K562 (cell line): ENCODE measurements around the gene TLCD1. TPM values are rescaled to one million over a fixed set of nuclear protein-coding genes. Genes with fewer than 3 reads are reported as not detected.

Experiments
- ELF4 ChIP-seq: fragments of 450-650 bp; formaldehyde crosslinking; IDR thresholded peaks from 2 replicates; pipeline ENCODE4 v1.4.0; 2022; ENCODE audit warnings: missing genetic modification characterization
- FOSL1 ChIP-seq: fragments of 200-800 bp; sonication (Bioruptor generic); conservative IDR thresholded peaks from 2 replicates; pipeline ENCODE4 v1.6.1; 2016; ENCODE audit warnings: missing genetic modification characterization, missing compliant biosample characterization
- MCM7 ChIP-seq, 2 experiments: fragments of 450-650 bp; IDR thresholded peaks; 2 replicates each; pipeline ENCODE4 v1.6.1; 2016 to 2018
- NELFE ChIP-seq: IDR thresholded peaks from 2 replicates; pipeline ENCODE4 v1.6.1; 2011; ENCODE audit warnings: mild to moderate bottlenecking; ENCODE audit not compliant: insufficient read depth, insufficient read length
- RBM17 ChIP-seq: fragments of 200-400 bp; formaldehyde crosslinking; IDR thresholded peaks from 2 replicates; pipeline ENCODE4 v1.6.1; 2017; ENCODE audit warnings: low read depth, mild to moderate bottlenecking, low read length, borderline replicate concordance
- SLC30A9 ChIP-seq: fragments of 250-450 bp; sonication (Bioruptor Pico); IDR thresholded peaks from 2 replicates; pipeline ENCODE4 v1.8.0; 2022; ENCODE audit warnings: mild to moderate bottlenecking, moderate library complexity
- TGIF2 ChIP-seq: sonication (generic); formaldehyde crosslinking; IDR thresholded peaks from 2 replicates; pipeline ENCODE4 v1.8.1; 2022; ENCODE audit warnings: mild to moderate bottlenecking, missing genetic modification reagents, moderate library complexity
- THRAP3 ChIP-seq: fragments of 450-650 bp; IDR thresholded peaks from 2 replicates; pipeline ENCODE4 v1.6.1; 2016; ENCODE audit warnings: mild to moderate bottlenecking, inconsistent platforms, borderline replicate concordance
- U2AF2 ChIP-seq: fragments of 200-400 bp; formaldehyde crosslinking; optimal IDR thresholded peaks from 2 replicates; pipeline ENCODE3; 2017; ENCODE audit warnings: low read depth, mild to moderate bottlenecking, low read length
- polyA plus RNA-seq, 8 experiments: library from polyadenylated mRNA; depleted of rRNA in 4 of 8; stranded (reverse) in 5 of 8; unstranded in 3 of 8; fragments of >200 nt; fragmentation: Nextera tagmentation in 2 of 8; fragmentation: Illumina TruSeq in 1 of 8; extraction: Ambion mirVana in 2 of 8; extraction: Trizol in 1 of 8; gene quantifications; 2 replicates each; pipeline versions ENCODE4 v1.2.1 to v1.2.3, GENCODE V29; 2011 to 2014; ENCODE audit warnings: inconsistent platforms in 1 of 8, missing spikeins in 1 of 8
- total RNA-seq, 7 experiments: library from RNA; depleted of rRNA in 6 of 7; stranded (reverse); fragments of >200 nt in 6 of 7; fragmentation: Illumina TruSeq in 2 of 7; extraction: Trizol in 2 of 7; gene quantifications; 2 replicates each; pipeline versions ENCODE4 v1.2.1 to v1.2.3, GENCODE V29; 2011 to 2021; ENCODE audit warnings: low replicate concordance in 1 of 7
- TF ChIP-seq, protein P1 (sequence below), 2 experiments: fragments of 450-650 bp; IDR thresholded peaks; 2 replicates each; pipeline ENCODE4 v1.6.1; 2018; ENCODE audit warnings: mild to moderate bottlenecking in 2 of 2, low read depth in 1 of 2; ENCODE audit not compliant: partially characterized antibody in 2 of 2
- TF ChIP-seq, protein P2 (sequence below): sonication (generic); formaldehyde crosslinking; IDR thresholded peaks from 2 replicates; pipeline ENCODE4 v1.5.0; 2020; ENCODE audit warnings: missing genetic modification reagents
- TF ChIP-seq, protein P3 (sequence below), 2 experiments: fragments of 150-350 bp in 1 of 2; IDR thresholded peaks; 2 replicates each; pipeline ENCODE4 v1.6.1; 2012 to 2016; ENCODE audit warnings: low read depth in 2 of 2, low read length in 2 of 2, mild to moderate bottlenecking in 1 of 2, moderate library complexity in 1 of 2
- TF ChIP-seq, protein P4 (sequence below): fragments of 250-450 bp; sonication (Bioruptor Pico); IDR thresholded peaks from 2 replicates; pipeline ENCODE4 v1.8.0; 2021; ENCODE audit warnings: moderate library complexity, mild to moderate bottlenecking, inconsistent platforms
- TF ChIP-seq, protein P5 (sequence below): IDR thresholded peaks from 3 replicates; pipeline ENCODE4 v1.6.1; 2011; ENCODE audit warnings: borderline replicate concordance, mild to moderate bottlenecking; ENCODE audit not compliant: insufficient read length, insufficient read depth

The TLCD1 gene
- total and polyA plus RNA-seq, 9 of the 15 experiments (the other 6 are each of a cell fraction or from before 2014, with no cell fraction given): 6.8 to 37.7 (median 21.7) TPM

DNA sequence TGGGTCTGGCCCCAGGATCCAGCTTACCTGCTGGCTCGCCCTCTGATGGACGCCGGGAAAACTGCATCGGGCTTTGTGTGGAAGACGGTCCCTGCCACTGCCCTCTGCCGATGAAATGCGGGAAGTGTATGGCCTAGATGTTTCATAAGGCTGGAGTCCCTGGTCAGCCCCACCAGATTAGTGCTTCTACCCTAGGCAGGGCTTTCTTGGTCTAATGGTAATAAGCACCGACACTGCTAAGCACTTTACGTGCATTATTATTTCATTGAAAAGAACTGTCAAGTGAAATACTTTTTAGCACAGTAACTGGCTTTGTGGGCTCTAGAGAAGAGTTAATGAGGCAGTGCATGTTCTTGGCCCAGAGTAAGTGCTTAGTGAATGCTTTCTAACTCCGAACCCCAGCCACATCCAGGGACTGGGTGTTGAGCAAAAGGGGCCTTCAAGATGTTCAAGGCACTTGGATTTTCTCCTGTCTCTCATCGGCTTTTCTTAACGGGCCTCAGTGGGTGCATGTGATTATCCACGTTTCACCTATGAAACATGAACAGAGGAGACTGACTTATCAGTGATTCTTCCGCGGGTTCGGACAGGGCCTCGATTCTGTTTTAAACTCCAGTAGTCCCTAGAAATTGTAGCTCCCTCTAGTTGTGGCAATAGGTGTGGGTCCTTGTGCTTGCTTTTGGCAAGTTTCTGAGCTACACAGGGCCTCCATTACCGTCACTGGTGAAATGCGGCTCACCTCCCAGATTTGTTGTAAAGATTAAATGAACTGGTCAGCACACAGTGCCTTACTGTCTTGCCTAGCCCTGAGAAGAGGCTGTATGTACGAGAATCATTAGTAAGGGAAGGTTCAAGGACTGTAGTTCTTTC is 24.4 kb upstream of the TLCD1 start (continued):
- TF ChIP-seq U2AF2 (no peak), MCM7 (IDR thresholded peaks at IDR 0.05) (no peak), ELF4 (no peak), NELFE (no peak), THRAP3 (no peak), RBM17 (no peak), TGIF2 (CRISPR knock-in tag) (no peak), FOSL1 (tag) (no peak), SLC30A9 (CRISPR knock-in tag) (no peak)
- TF ChIP-seq, protein P1, sequence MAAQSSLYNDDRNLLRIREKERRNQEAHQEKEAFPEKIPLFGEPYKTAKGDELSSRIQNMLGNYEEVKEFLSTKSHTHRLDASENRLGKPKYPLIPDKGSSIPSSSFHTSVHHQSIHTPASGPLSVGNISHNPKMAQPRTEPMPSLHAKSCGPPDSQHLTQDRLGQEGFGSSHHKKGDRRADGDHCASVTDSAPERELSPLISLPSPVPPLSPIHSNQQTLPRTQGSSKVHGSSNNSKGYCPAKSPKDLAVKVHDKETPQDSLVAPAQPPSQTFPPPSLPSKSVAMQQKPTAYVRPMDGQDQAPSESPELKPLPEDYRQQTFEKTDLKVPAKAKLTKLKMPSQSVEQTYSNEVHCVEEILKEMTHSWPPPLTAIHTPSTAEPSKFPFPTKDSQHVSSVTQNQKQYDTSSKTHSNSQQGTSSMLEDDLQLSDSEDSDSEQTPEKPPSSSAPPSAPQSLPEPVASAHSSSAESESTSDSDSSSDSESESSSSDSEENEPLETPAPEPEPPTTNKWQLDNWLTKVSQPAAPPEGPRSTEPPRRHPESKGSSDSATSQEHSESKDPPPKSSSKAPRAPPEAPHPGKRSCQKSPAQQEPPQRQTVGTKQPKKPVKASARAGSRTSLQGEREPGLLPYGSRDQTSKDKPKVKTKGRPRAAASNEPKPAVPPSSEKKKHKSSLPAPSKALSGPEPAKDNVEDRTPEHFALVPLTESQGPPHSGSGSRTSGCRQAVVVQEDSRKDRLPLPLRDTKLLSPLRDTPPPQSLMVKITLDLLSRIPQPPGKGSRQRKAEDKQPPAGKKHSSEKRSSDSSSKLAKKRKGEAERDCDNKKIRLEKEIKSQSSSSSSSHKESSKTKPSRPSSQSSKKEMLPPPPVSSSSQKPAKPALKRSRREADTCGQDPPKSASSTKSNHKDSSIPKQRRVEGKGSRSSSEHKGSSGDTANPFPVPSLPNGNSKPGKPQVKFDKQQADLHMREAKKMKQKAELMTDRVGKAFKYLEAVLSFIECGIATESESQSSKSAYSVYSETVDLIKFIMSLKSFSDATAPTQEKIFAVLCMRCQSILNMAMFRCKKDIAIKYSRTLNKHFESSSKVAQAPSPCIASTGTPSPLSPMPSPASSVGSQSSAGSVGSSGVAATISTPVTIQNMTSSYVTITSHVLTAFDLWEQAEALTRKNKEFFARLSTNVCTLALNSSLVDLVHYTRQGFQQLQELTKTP (IDR thresholded peaks at IDR 0.05; ENCODE audit: low read depth in 1 of 2, partially characterized antibody in 2 of 2): peak in 1 of 2 experiments; percentile 59
- TF ChIP-seq, protein P2, sequence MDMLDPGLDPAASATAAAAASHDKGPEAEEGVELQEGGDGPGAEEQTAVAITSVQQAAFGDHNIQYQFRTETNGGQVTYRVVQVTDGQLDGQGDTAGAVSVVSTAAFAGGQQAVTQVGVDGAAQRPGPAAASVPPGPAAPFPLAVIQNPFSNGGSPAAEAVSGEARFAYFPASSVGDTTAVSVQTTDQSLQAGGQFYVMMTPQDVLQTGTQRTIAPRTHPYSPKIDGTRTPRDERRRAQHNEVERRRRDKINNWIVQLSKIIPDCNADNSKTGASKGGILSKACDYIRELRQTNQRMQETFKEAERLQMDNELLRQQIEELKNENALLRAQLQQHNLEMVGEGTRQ (CRISPR knock-in tag): no peak
- TF ChIP-seq, protein P3, sequence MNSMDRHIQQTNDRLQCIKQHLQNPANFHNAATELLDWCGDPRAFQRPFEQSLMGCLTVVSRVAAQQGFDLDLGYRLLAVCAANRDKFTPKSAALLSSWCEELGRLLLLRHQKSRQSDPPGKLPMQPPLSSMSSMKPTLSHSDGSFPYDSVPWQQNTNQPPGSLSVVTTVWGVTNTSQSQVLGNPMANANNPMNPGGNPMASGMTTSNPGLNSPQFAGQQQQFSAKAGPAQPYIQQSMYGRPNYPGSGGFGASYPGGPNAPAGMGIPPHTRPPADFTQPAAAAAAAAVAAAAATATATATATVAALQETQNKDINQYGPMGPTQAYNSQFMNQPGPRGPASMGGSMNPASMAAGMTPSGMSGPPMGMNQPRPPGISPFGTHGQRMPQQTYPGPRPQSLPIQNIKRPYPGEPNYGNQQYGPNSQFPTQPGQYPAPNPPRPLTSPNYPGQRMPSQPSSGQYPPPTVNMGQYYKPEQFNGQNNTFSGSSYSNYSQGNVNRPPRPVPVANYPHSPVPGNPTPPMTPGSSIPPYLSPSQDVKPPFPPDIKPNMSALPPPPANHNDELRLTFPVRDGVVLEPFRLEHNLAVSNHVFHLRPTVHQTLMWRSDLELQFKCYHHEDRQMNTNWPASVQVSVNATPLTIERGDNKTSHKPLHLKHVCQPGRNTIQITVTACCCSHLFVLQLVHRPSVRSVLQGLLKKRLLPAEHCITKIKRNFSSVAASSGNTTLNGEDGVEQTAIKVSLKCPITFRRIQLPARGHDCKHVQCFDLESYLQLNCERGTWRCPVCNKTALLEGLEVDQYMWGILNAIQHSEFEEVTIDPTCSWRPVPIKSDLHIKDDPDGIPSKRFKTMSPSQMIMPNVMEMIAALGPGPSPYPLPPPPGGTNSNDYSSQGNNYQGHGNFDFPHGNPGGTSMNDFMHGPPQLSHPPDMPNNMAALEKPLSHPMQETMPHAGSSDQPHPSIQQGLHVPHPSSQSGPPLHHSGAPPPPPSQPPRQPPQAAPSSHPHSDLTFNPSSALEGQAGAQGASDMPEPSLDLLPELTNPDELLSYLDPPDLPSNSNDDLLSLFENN (IDR thresholded peaks at IDR 0.05; ENCODE audit: low read depth in 2 of 2, low read length in 2 of 2): 0 out of 4 replicates have a peak, but pooled peaks of 1 of the 2 experiments have one; percentile 42
- TF ChIP-seq, protein P4, sequence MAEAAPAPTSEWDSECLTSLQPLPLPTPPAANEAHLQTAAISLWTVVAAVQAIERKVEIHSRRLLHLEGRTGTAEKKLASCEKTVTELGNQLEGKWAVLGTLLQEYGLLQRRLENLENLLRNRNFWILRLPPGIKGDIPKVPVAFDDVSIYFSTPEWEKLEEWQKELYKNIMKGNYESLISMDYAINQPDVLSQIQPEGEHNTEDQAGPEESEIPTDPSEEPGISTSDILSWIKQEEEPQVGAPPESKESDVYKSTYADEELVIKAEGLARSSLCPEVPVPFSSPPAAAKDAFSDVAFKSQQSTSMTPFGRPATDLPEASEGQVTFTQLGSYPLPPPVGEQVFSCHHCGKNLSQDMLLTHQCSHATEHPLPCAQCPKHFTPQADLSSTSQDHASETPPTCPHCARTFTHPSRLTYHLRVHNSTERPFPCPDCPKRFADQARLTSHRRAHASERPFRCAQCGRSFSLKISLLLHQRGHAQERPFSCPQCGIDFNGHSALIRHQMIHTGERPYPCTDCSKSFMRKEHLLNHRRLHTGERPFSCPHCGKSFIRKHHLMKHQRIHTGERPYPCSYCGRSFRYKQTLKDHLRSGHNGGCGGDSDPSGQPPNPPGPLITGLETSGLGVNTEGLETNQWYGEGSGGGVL (CRISPR knock-in tag): no peak
- TF ChIP-seq, protein P5, sequence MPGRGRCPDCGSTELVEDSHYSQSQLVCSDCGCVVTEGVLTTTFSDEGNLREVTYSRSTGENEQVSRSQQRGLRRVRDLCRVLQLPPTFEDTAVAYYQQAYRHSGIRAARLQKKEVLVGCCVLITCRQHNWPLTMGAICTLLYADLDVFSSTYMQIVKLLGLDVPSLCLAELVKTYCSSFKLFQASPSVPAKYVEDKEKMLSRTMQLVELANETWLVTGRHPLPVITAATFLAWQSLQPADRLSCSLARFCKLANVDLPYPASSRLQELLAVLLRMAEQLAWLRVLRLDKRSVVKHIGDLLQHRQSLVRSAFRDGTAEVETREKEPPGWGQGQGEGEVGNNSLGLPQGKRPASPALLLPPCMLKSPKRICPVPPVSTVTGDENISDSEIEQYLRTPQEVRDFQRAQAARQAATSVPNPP: no peak
